Activated T-cell treated with anti-CD3 and anti-CD28 coated beads for 1 hour (primary cell): ENCODE data around the gene MRPS25.

Source experiments
- DNase-seq: peaks from one replicate; pipeline ENCODE4 v3.0.0-alpha.2; 2020; ENCODE audit warnings: low read depth

The MRPS25 gene

DNA sequence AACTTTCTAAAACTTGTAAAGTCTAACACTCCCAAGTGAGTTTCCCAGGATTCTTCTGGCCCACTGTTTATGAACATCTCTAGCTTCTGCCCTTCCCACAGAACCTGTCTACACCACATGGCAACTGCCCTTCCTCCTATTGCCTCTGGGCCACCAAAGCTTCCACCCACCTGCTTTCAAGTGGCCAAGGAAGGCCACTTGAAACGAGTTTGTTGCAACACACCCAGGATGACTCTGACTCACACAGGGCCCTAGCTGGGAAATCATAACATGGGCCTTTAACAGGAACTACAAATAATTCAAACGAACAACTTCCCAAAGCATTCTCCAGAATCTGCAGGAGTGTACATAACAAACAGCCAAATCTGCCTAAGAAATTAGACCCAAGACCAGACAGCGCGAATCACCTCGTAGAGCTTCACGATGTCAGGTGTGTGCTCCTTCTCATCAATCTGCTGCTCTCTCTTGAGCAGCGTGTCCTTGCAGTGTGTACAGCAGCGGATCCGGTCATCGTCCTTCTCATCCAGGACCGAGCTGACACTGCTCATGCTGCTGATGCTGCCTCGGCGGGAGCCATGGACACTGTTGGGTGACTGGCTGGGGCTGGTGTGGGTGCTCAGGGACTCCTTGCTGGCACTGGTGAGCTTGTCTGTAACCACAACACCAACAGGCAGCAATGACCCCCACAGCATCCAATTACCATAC is 17.0 kb upstream of the MRPS25 start:
- no peak for DNase-seq

DNA sequence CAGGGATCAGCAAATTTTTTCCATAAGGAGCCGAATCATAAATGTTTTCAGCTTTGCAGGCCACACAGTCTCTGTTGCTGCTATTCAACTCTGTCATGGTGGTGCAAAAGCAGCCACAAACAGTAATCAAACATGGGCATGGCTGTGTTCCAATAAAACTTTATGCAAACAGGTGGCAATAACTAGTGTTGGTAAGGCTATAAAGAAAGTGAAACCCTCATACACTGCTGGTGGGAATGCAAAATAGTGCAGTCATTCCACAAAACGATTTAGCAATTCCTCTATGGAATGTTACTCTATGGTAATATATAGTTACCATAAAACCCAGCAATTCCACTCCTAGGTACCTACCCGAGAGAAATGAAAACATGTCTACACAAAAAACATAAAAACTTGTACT is 14.0 kb upstream of the MRPS25 start:
- DNase-seq: no peak

DNA sequence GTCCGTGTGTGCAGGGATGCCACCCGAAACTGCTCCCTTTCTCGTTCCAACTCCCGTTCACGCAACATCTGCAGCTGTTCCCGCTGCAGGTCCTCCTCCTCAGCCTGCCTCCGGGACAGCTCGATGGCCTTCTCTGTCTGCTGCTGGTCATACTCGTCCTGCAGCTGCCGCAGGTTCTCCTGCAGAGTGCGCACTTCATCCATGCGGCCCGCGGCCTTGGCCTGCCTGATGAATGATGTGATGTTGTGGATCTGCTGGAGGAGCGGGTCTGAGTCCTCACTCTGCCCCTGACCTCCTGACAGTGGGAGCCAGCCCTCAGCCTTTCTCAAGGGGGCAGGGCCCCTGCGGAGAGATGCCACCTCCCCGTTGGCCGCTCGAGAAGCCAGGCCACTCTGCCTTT is 9.4 kb upstream of the MRPS25 start:
- no peak for DNase-seq

DNA sequence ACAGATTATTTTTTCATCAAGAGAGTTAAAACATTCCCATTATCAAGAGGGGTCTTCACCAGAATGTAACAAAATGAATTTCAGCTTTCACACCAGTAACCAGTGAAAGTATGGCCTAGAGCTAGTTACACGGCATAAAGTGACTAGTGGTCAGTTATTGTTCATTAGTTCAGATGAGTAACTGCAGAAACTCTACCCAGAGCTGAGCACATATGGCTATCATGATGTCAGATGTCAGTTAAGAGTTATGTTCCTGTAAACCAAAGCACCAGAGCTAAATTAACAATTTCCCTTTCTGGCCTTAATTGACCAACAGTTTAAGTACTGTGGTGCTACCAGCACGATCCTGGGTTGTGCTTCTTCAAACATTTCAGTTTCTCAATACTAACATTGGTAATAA is 6.6 kb upstream of the MRPS25 start:
- DNase-seq: no peak

DNA sequence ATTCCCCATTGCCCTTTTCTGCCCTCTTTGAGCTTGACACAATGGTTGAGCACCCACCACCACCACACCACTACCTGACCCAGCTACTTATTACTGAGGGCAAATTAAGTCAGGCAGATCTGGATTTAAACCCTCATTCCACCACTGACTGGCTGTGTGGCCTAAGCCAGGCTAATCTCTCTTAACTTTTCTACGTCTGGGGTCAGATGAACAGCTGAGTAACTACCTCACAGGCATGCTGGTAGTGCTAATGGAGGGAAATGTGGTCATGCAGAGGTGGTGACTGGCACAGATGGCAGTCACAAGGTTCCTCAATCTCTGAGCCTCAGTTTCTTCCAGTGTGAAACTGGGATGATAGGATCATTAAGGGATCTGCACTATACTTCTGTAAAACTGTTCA is 4.3 kb upstream of the MRPS25 start:
- no peak for DNase-seq

DNA sequence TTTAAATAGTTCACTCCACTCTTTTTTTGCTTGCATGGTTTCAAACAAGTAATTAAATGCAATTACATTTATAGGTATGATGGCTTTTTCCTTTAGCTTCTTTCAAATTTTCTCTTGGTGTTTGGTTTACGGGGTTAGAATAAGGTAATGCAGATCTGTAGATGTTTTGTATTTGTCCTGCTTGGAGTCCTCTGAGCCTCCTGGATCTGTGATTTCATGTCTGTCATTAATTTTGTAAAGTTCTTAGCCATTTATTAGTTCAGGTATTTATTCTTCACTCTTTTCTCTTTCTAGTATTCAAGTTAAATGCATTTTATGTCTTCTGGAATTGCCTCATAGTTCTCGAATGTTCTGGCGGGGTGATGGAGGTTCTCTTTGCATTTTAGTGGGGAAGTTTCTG is 1.4 kb upstream of the MRPS25 start:
- no peak for DNase-seq

DNA sequence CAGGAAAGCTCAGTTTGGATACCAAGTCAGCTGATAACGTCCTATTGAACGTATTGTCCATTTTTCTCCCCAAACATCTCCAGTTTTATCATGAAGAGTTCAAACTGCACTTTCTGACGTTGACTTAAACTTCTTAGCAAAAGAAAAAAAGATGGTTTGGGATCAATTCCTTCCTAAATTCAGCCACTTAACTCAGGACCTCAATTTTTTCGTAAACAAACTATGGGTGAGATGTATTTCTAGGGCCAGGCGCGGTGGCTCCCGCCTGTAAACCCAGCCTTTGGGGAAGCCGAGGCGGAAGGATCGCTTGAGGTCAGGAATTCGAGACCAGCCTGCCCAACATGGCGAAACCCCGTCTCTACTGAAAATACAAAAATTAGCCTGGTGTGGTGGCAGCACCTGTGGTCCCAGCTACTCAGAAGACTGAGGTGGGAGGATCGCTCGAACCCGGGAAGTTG is 464 bp upstream of the MRPS25 start:
- no peak for DNase-seq

DNA sequence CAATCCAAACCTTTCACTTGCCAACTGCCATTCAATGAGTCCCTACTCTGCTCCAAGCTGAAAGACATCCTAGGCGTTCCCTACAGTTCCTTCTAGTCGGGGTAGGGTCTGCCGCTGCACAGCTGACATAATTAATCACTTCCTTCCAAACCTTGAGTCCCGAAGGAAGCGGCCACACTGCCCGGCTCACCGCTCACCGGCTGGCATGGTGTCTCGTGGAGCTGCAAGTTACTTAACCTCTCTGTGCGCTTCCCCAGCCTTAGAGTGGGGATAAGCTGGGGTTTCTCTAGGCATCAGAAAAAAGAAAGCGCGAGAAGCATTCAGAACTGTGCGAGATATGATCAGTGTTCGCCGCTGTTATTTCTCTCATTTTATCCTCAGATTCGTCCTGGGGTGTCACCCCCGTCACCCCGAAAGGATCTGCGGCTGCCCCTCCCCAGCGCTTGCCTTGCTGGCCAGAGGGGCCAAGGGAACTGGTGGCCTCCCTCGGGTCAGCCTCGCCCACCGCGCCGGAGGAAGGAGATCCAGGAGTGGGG is 748 bp downstream of the MRPS25 start:
- no peak for DNase-seq

DNA sequence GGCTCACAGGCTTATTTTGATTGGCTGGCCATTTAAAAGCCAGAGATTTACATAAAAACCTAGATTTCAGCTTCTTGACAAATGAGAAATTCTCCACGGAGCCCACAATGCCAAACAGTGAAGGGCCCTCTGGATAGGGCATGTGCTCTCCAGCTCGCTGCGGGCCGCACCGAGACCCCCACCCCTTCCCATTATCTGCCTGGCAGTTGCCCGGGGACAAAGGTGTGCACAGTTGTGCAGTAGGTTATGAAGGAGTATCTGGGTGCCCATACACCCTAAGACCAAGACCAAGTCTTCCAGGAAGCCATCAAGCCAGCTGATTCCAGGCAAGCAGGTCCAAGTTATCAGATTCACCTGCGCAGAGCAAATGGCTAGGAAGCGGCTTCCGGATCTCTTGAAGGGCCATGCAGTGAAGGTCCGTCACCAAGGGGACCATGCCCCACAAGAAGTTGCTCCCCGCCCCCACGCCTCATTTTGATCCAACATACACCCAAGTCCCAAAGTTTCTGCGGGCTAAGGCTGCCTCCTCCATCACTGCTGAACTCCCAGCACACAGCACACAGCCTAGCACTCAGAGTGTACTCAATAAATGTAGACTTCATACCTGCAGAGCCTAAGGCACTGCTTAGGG is 1.3 kb downstream of the MRPS25 start:
- no peak for DNase-seq

DNA sequence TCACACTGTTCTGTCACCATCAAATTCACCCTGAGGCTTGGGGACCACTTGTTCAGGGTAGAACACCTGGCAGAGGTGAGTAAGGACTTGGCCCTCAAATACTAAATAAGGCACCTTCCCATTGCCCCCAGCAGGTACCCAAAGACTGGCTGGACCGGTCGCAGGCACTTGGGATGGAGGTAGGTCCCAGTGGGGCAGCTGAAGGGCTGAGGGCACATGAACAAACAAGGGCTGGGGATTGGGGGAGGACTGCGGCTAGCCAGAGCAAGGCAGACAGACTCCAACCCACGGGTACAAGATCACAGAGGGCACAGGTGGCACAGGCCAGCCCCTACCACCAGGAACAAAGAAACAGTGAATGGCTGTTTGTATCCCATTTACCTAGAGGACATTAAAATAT is 1.9 kb downstream of the MRPS25 start:
- no peak for DNase-seq

DNA sequence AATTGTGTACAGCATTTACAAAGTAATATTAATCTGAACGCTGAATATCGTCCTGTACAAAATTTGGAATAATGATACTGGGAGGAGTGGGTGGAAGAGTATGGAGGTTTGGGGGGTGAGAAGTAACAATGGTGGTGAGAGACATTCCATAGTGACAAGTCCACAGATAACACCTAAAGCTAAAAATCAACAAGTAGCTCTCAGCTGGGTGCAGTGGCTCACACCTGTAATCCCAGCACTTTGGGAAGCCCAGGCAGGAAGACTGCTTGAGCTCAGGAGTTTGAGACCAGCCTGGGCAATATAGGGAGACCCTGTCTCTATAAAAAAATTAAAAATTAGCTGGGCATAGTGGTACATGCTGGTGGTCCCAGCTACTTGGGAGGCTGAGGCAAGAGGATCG is 5.1 kb downstream of the MRPS25 start:
- no peak for DNase-seq

DNA sequence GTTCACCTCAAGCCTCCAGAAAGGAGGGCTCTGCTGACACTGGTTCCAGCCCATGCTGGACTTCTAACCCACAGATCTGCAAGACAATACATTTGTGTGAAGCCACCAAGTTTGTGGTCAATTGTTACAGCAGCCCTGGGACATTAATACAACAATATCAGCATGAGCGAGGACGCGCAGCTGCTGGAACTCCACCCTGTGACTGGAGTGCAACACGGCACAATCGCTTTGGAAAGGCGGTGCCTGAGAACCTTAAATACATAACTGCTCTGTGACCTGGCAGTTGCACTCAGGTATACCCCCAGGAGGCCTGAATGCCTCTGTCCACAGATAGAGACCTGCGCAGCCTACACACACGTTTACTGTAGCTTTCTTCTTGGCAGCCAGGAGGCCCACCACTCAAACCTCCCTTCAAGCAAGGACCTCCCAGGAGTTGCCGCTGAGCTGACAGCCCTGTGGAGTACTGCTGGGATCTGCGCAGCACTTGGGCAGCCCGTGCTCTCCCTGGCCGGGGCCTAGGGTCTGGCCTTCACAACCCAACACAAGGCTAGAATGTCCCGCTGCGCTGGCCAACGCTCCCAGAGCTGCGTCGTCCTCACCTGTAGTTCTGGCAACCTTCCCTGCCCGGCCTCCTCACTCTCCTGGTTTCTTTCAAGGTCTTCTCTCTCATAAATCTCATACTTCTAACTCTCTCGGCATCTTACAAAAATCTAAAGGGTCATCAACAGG is 8.3 kb downstream of the MRPS25 start:
- DNase-seq: no peak

DNA sequence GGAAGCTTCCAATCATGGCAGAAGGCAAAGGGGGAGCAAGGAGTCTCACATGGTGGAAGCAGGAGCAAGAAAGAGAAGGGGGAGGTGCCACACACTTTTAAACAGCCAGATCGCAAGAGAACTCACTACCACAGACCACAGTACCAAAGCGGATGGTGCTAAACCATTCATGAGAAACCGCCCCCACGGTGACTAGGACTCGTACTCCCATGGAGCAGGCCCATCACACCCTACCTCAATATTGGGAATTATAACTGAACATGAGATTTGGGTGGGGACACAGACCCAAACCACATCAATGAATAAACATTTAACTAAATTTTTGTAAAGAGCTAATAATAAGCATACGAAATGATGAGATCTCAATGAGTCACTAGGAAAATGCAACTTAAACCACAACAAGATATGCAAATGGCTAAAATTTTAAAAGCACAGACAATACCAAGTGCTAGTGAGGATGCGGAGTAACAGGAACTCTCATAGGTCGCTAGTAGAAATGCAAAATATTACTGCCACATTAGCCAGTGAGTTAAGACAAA is 10.0 kb downstream of the MRPS25 start:
- peak; percentile 14 for DNase-seq

DNA sequence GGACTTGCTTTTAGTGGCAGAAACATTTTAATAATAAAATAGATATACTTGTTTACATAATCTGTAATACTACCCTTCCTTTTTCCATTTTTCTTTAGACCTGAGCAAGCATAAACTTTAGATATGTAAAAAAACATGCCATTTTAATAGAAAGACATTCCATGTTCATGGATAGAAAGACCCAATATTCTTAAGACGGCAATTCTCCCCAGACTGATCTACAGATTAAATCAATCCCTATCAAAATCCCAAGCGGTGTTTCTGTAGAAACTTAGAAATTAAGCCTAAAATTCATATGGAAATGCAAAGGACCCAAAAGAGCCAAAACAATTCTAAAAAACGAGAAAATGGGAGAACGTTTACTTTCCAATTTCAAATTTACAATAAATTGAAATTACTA is 11.6 kb downstream of the MRPS25 start:
- DNase-seq: no peak

DNA sequence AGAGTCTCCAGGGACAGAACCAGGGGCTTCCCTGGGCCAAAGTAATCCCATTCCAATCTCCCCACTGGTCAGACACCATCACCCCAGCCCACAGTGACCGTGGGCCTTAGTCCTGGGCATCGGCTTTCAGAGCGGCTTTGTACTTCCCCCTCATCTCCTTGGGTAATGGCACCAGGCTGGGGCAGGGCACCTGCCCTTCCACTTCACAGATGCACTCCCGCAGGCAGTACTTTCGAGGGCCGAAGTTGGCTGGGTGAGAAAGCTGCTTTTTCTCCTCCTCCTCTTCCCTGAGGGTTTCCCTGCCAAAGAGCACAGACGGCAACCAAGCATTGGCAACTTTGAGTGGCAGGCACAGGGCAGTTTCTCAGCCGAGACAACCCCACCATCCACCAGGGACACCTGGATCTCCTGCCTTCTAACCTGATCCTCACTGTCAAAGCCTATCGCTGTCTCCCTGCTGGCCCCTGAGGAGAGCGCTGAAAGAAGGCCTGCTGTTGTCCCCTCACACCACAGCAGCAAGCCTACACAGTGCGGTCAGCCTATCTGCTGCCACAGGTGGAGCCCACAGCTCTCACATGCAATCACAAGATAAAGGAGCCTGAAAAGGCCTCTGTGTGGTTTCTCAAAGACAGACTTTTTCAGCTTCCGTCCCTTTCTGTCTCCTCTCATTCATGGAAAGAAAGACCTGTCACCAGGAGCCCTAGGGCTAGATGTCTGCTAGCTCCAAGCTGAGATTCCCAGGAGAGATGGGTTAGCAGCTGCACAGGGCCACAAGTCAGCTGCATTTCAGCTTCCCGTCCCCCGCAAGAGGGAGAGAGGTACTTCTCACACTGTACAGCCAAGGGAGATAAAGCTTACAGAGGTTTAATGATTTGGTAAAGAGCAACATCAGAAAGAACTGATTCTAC is 12.5 kb downstream of the MRPS25 start:
- DNase-seq: no peak

DNA sequence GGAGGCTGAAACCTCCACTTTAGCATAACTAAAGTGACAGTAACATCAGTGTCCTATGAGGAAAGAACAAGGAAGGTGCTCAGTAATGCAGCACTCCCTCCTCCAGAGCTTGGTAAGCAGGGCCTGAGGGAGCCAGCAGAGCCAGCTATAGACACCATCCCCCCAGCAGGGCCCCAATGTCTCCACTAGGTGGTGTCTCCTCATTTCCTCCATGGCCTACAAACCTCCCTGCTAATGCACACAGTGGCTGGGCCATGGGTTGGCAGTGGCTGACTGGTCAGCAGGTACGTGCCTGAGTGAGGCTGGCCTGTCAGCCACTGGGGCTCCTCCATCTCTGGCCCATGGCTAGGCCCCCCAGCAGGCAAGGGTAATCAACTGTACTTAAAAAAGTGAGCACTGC is 13.6 kb downstream of the MRPS25 start:
- peak; percentile 26 for DNase-seq

DNA sequence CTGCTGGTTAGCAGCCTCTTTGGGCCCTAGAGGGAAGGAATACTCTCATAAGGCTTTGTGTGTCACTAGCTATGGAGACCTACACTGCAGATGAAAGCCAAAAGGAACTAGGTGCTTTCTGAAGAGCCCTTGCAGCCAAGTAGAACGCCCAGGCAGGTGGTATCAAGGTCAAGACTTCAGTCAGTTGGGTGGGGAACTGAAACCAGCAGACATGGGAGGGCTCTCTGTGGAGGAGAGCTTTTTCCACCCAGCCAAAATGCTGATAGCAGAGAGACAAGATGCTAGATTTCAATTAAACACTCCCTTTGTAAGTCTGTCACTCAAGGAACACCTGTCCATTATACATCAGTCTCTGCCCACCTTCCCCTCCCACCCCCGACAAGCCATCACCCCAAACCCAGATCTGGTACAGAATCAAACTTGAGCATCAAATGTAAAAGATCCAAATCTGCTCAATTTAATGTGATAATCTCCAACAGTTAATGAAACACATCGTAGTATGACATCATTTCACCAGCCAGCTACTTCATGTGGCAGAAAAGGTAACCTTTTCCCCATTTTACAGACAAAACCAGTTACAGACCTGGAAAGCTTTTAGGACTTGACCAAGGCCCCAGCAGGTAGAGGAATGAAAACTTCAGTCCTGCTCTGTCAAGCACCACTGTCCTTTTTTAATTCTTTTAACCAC is 14.6 kb downstream of the MRPS25 start:
- no peak for DNase-seq

DNA sequence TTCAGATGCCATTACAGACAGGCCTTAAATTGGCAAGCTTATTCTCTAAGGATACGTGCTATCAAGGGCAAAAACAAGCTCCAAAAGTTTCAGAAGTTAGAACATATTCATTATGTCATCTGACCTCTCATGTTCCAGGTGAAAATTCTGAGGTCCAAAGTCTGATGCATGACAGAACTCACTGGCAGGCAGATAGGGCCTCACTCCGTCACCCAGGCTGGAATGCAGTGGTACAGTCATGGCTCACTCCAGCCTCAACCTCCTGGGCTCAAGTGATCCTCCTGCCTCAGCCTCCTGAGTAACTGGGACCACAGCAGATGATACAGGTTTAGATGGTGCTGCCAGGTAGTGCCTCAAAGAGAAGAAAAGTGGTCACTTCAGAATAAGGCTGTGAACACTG is 15.5 kb downstream of the MRPS25 start:
- DNase-seq: no peak

DNA sequence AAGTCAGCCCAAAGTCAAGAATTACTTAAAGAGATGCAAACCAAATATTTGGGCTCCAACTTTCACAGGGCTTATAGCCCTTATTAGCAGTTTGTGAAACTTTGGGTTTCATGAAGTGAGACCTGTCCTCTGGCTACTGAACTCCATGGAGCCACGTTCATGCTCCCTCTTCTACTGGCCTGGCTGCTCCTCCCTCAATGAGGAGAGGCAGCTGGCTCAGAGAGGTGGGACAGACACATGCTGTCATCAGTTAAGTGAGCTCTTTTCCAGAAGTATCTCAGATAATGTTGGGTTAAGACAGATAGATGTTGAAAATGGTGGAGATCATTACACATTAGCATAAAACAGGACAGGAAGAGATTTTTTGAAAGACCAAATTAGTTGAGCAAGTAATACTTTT is 19.4 kb downstream of the MRPS25 start:
- DNase-seq: no peak

DNA sequence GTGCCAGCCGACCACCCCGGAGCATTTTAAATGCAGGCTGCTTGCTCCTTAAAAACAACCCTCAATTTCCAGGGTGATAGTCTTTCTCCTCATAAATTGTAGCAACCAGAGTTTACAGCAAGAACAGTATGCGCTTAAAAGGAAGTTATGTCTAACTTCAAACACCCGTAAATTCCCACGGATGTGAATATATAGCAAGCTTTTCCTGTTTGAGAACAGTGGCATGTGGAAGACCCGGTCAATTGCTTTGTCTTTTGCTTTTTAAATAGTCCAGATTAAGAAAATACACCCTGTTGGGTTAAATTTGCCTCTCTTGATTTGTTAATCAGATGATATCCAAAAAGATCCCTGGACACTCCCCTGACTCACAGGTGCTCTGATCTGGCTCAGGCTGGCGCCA is 20.8 kb downstream of the MRPS25 start:
- no peak for DNase-seq
